Activated CD8-positive, alpha-beta memory T cell treated with anti-CD3 and anti-CD28 coated beads for 1 hour (primary cell): ENCODE results near the gene DOK1.

Experiments
- DNase-seq, 2 donors: peaks; one replicate each; pipeline ENCODE4 v3.0.0-alpha.2; 2020; ENCODE audit warnings: low read depth in 1 of 2; ENCODE audit errors: extremely low read depth in 1 of 2

Gene DOK1

GRCh38 chr2:74553892-74554819 lies at the start of gene DOK1, which contains the start of gene LOXL3:
DOK1 (plus strand) TSS chr2:74554720; CDS start chr2:74554755, 35 bp downstream.
LOXL3 (minus strand) TSS chr2:74553942; CDS start chr2:74552634, 1,308 bp downstream.
- peak; percentile 36 to 78 for DNase-seq

- no peak for DNase-seq
Measured at GRCh38 chr2:74505448-74506246, 48.9 kb upstream of the DOK1 start.

- DNase-seq, result peak; percentile 97 to 98
Measured at GRCh38 chr2:74507145-74507925, 47.2 kb upstream of the DOK1 start, which contains the start of gene PCGF1. PCGF1 (minus strand) TSS chr2:74507695; CDS start chr2:74507668, 27 bp downstream.

DNA sequence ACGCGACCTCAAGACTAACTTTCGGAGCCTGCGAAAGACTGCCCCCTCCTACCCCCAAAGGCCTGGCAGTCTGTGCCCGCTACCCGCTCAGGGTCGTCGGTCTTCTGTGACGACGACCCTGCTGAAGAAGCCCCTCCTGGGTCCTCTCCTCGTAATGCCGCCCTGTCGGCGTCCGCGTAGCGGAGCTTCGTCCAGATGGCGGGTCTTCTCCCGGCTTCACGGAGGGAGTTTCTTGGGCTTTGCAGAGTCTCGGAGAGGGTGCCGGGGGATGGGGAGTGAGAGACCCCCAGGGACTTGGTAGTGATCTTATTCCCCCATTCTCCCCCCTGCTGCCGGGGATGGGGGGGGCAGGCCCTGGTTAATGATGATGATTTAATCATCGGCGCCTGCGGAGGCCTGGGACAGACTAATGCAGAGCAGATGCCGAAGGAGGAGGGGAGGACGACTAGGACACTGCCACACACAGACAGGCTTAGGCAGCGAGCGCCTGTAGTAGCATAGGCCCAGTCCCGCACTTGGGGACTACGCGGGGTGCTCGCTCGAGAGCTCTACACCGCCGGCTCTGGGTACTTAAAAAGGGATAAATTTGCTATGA lies 46.5 kb upstream of the DOK1 start:
- DNase-seq, result no peak

- no peak for DNase-seq
Measured at GRCh38 chr2:74510272-74510671, 44.2 kb upstream of the DOK1 start.

DNA sequence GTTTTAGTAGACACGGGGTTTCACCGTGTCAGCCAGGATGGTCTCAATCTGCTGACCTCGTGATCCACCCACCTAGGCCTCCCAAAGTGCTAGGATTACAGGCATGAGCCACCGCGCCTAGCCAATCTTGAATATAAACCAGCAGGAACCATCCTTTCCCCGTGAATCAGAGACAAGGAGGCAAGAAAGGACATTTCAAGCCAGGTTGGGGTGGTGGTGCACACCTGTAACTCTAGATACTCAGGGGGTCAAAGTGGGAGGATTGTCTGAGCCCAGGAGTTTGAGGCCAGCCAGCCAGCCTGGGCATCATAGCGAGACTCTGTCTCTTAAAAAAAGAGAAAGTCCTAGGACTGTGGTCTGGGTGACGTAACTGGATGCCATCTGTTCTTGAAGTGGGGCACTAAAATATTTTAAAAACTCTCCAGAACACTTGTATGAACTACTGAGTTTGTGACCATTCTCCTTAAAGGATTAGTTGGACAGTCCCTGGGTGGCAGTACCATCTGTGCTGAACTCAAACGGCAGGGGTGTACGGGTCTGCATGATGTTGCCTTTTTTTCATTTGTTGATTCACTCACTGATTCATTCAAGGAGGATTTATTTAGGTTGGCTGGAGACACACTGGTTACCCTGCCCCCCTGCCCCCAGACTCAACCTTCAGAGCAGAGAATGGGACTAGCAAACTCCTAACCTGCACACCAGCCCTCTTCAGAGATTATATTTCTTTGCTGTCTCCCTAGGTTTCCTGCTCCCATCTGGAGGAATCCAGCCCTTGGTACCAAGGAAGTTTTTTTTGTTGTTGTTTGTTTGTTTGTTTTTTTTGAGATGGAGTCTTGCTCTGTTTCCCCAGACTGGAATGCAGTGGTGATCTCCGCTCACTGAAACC lies 43.2 kb upstream of the DOK1 start:
- DNase-seq, result no peak

DNA sequence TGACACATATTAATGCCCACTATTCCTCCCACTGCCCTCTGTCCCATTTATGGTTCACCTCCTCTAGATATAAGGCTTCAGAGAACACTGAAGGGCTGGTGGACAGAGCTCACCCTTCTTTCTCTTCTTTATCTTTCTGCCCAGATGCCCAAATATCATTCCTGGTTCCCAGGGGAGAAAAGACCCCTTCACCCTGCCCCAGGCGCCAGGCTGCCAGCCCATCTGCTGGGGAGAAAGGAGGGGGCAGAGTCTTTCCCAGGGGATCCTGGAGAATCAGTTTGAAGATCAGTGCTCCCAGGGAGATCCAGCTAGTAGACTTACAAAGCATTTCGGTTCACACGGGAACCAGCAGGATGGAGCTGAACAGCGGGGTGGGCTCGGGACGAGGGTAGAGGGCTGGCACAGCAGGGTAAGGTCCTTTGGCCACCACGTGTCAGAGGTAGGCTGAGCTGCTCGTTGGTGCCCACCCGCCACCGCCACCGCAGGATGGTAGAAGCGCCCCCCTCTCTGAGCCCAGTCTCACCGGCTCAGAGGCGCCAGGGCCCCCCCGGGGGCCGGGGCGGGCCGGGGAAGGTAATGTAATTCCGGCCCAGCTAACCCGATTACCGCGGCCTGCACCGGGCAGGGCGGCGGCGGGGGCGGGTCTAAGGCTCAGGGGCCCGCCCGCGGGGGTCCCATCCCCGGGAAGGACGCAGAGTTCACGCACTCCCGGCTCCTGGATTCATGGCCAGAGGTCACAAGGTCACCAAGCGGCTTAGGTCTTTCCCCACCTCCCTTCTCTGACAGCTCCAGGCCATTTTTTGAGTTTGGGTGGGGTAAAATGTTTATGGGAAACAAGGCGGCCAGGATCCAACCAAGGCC lies 41.5 kb upstream of the DOK1 start:
- DNase-seq, result no peak

GRCh38 chr2:74513605-74514367 lies 40.7 kb upstream of the DOK1 start:
- DNase-seq, result no peak

DNA sequence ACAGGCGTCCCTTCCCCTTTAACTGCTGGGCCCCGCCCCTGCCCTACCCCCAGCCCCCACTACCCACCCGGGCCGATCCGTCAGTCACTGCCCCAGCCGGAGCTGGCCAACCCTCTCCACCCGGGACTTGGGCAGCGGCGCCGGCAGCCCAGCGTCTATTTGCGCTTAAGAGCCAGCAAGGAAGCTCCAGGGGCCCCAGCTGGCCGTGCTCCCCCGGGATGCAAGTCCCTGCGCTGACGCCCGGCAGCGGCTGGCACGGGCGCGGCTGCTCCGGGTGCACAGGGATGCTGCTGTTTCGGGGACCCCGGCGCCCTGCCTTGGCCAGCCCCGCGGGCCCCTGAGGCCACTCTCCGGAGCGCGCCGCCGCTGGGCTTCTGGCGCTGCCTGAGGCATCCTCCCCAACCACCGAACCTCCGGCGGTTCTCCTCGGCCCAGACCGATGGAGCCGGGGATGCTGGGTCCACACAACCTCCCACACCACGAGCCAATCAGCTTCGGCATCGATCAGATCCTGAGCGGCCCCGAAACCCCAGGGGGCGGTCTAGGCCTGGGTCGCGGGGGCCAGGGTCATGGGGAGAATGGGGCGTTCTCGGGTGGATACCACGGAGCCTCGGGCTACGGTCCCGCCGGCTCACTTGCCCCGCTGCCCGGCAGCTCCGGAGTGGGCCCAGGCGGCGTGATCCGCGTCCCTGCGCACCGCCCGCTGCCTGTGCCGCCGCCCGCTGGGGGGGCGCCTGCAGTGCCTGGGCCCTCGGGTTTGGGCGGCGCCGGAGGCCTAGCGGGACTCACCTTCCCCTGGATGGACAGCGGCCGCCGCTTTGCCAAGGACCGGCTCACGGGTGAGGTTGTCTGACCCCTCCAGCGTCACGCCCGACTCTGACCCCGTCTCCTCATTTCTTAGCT lies 39.9 kb upstream of the DOK1 start, which contains the start of gene TLX2:
Gene TLX2, plus strand, starts transcription at position 83 of the 903 bp plus-strand sequence. Its CDS starts 357 bp downstream, at position 440.
- DNase-seq, result no peak

DNA sequence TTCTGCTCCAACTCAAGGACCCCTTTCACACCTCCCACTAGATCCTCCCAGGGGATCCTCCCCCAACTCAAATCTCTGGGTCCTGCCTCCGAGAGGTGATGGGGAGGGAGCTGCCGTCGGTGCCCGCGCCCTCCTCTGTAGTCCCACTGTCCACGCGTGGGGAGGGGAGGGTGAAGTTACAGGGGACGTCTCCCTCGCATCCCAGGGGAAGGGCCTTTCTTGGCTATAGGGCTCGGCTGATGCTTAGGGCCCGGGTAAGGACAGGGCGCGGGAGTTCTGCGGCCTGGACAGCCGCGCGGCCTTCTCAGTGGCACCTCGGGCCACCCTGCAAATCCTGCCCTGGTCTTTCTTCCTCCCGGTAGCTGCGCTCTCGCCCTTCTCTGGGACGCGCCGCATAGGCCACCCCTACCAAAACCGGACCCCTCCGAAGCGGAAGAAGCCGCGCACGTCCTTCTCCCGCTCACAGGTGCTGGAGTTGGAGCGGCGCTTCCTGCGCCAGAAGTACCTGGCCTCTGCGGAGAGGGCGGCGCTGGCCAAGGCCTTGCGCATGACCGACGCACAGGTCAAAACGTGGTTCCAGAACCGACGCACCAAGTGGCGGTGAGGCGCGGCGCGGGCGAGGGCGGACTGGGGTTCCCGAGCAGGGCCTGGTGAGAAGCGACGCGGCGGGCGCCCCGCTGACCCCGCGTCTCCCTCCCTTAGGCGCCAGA lies 39.1 kb upstream of the DOK1 start:
- DNase-seq, result no peak

DNA sequence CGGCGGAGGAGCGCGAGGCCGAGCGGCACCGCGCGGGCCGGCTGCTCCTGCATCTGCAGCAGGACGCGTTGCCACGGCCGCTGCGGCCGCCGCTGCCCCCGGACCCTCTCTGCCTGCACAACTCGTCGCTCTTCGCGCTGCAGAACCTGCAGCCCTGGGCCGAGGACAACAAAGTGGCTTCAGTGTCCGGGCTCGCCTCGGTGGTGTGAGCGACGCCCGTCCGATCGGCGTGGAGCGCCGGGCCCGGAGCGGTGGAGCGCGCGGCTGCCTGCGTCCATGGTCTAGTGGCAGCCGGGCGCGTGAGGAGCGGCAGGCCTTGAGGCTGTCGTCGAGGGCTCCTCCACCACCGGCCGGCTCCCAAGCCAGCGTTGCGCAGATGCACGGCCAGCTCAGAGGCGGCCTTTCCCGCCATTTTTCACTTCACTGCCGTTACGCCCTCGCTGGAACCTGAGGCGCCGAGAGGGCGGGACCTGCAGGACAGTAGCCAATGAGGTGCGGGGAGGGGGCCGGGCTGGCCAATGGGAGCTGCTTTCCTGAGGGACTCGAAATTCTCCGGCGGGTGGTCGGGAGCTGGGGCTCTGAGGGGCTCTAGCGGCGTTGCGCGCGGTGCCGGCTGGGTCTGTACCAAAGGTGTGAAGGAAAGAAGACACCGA lies 38.4 kb upstream of the DOK1 start:
- DNase-seq, result peak; percentile 49 to 56

- no peak for DNase-seq
Measured at GRCh38 chr2:74516650-74517049, 37.9 kb upstream of the DOK1 start.

DNA sequence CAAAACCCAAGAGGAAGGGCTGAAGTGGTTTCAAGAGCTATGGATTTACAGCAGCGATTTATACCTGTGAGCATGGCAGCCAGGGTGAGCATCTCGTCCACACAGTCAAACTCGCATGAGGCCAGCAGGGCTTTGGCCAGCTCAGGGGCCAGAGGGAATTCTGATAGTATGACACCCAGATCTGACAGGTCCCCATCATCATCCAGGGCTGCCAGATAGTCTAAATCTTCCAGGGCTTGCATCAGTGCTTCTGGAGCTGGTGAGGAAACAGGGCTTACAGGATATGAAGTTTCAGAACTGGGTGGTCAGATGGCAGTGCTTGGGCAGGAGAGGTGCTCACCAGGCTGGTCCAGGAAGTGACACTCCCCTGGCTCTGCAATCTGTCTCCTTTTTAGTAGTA lies 32.0 kb upstream of the DOK1 start:
- DNase-seq, result no peak

DNA sequence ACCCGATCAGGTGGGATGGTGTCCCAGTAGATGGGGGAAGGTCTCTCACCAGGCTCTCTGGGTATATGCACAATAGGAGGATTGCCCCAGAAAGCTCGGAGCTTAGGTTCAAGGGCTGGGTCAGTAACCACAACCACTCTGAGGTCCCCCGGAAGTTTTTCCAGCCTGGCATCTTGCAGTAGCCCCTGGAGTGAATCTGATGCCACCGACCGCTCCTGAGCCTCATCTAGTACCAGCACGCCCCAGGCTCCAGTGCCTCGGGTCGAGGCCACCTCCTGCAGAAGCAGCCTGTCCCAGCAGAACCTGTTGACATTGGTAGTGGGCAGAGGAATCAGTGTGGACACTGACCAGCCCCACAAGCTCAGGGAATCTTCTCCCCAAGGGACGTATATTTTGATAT lies 30.5 kb upstream of the DOK1 start:
- DNase-seq, result no peak

- no peak for DNase-seq
Measured at GRCh38 chr2:74524955-74525716, 29.4 kb upstream of the DOK1 start.
